ENCODE measurements around the gene SF3B3.
A peak's percentile ranks its signal among the peaks of the same experiment; 100 is the strongest.
"Not testable (repeated sequence)": the region's sequence is repeated elsewhere in the genome, so short reads cannot be mapped to it uniquely, and the experiment has no call there.

The SF3B3 gene

DNA sequence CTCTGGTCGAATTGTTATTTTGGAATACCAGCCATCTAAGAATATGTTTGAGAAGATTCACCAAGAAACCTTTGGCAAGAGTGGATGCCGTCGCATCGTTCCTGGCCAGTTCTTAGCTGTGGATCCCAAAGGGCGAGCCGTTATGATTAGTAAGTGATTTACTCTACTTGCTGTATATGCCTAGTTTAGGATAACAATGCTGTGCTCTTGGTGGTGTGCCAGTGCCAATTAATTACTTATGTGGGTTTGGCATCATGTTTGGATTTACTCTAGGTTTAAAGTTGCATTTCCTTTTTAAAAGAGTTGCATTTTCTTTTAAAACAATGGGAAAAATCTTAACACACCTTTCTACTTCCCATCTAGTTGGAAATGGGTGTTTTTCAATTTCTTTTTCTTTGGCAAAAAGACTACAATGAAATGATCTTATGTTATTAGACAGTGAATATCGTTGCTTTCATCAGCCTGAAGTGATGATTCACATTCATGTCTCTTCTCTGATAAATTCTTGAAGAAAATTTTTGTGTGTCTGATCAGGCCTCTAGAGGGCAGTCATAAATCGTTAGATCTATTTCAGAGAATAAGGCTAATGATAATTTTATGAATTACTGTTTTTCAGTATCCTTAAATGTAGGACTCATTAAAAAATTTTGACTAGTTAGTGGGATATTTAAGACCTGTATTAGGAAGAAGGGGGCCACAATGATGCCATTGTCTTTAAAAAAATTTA, 5.6 kb downstream of the SF3B3 start:
- no peak overlapping the region for H3K4me3 ChIP-seq (ENCODE audit: low read depth in 1 of 2, low read length in 2 of 2)
- H3K4me1 ChIP-seq (ENCODE audit: control insufficient read depth in 1 of 2, insufficient read depth in 2 of 2, low read length in 2 of 2) = peaks cover 24 to 25% of the 10 kb centered on the region in 2 donors
- peaks cover 25 to 60% of the 10 kb centered on the region in 2 donors for H3K36me3 ChIP-seq (ENCODE audit: control insufficient read depth in 1 of 2, insufficient read depth in 2 of 2, low read length in 2 of 2)

DNA sequence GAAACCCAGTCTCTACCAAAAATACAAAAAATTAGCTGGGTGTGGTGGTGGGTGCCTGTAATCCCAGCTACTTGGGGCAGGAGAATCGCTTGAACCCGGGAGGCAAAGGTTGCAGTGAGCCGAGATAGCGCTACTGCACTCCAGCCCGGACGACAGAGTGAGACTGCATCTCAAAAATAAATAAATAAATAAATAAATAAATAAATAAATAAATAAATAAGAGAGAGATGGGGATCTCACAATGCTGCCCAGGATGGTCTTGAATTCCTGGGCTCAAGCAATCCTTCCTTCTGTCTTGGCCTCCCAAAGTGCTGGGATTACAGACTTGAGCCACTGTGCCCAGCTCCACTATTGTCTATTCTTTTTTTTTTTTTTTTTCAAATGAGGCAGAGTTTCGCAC, 6.3 kb downstream of the SF3B3 start:
- not testable (repeated sequence) for H3K4me3 ChIP-seq (ENCODE audit: low read depth in 1 of 2, low read length in 2 of 2); H3K27ac ChIP-seq (ENCODE audit: low read depth, low read length); H3K9me3 ChIP-seq (ENCODE audit: control insufficient read depth in 1 of 2, low read length in 2 of 2); H3K27me3 ChIP-seq (ENCODE audit: control insufficient read depth in 1 of 2, insufficient read depth in 2 of 2, low read length in 2 of 2); H3K9ac ChIP-seq (ENCODE audit: low read depth in 1 of 2, low read length in 2 of 2)
- peaks cover 27 to 68% of the 10 kb centered on the region in 2 donors for H3K36me3 ChIP-seq (ENCODE audit: control insufficient read depth in 1 of 2, insufficient read depth in 2 of 2, low read length in 2 of 2)
- H3K4me1 ChIP-seq (ENCODE audit: control insufficient read depth in 1 of 2, insufficient read depth in 2 of 2, low read length in 2 of 2) = peaks cover 23 to 24% of the 10 kb centered on the region in 2 donors

More for the DNA sequence above, 5.6 kb downstream of the SF3B3 start:
- Histone ChIP-seq H3K27me3 (ENCODE audit: control insufficient read depth in 1 of 2, insufficient read depth in 2 of 2, low read length in 2 of 2) (no peaks in the 10 kb centered on the region), H3K9ac (ENCODE audit: low read depth in 1 of 2, low read length in 2 of 2) (no peak overlapping the region), H3K27ac (ENCODE audit: low read depth, low read length) (no peak overlapping the region), H3K9me3 (ENCODE audit: control insufficient read depth in 1 of 2, low read length in 2 of 2) (no peaks in the 10 kb centered on the region)

GRCh38 chr16:70534971-70535370, 11.4 kb downstream of the SF3B3 start:
- Histone ChIP-seq H3K4me3 (ENCODE audit: low read depth in 1 of 2, low read length in 2 of 2) (no peak overlapping the region), H3K36me3 (ENCODE audit: control insufficient read depth in 1 of 2, insufficient read depth in 2 of 2, low read length in 2 of 2) (peaks cover 36 to 95% of the 10 kb centered on the region in 2 donors), H3K27ac (ENCODE audit: low read depth, low read length) (no peak overlapping the region), H3K4me1 (ENCODE audit: control insufficient read depth in 1 of 2, insufficient read depth in 2 of 2, low read length in 2 of 2) (no peaks in the 10 kb centered on the region), H3K27me3 (ENCODE audit: control insufficient read depth in 1 of 2, insufficient read depth in 2 of 2, low read length in 2 of 2) (no peaks in the 10 kb centered on the region), H3K9ac (ENCODE audit: low read depth in 1 of 2, low read length in 2 of 2) (no peak overlapping the region), H3K9me3 (ENCODE audit: control insufficient read depth in 1 of 2, low read length in 2 of 2) (no peaks in the 10 kb centered on the region)

- H3K36me3 ChIP-seq (ENCODE audit: control insufficient read depth in 1 of 2, insufficient read depth in 2 of 2, low read length in 2 of 2) = peaks cover 49 to 95% of the 10 kb centered on the region in 2 donors
- no peak overlapping the region for H3K27ac ChIP-seq (ENCODE audit: low read depth, low read length)
- no peaks in the 10 kb centered on the region for H3K9me3 ChIP-seq (ENCODE audit: control insufficient read depth in 1 of 2, low read length in 2 of 2)
- H3K4me1 ChIP-seq (ENCODE audit: control insufficient read depth in 1 of 2, insufficient read depth in 2 of 2, low read length in 2 of 2) = no peaks in the 10 kb centered on the region
- no peak overlapping the region for H3K4me3 ChIP-seq (ENCODE audit: low read depth in 1 of 2, low read length in 2 of 2)
- H3K27me3 ChIP-seq (ENCODE audit: control insufficient read depth in 1 of 2, insufficient read depth in 2 of 2, low read length in 2 of 2) = no peaks in the 10 kb centered on the region
- H3K9ac ChIP-seq (ENCODE audit: low read depth in 1 of 2, low read length in 2 of 2) = no peak overlapping the region
These were observed 17.4 kb downstream of the SF3B3 start for GRCh38 chr16:70540994-70541393.

DNA sequence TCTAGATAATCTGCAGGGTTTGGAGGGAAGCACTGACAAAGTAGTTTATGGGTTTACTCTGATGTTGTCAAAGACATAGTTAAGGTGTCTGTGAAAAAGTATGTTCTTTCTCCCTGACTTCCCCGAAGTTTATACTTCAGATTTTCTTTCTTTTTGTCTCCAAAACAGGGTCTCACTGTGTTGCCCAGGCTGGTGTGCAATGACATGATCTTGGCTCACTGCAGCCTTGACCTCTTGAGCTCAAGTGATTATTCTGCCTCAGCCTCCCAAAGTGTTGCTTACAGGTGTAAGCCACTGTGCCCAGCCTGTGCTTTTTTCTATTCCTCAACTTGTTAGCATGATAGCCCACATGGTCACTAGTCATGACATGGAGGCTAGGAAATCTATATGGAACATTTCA, 20.9 kb downstream of the SF3B3 start:
- no peak overlapping the region for H3K9ac ChIP-seq (ENCODE audit: low read depth in 1 of 2, low read length in 2 of 2)
- H3K36me3 ChIP-seq (ENCODE audit: control insufficient read depth in 1 of 2, insufficient read depth in 2 of 2, low read length in 2 of 2) = peaks cover 52 to 89% of the 10 kb centered on the region in 2 donors
- no peaks in the 10 kb centered on the region for H3K4me1 ChIP-seq (ENCODE audit: control insufficient read depth in 1 of 2, insufficient read depth in 2 of 2, low read length in 2 of 2)
- no peak overlapping the region for H3K27ac ChIP-seq (ENCODE audit: low read depth, low read length)
- H3K27me3 ChIP-seq (ENCODE audit: control insufficient read depth in 1 of 2, insufficient read depth in 2 of 2, low read length in 2 of 2) = no peaks in the 10 kb centered on the region
- H3K4me3 ChIP-seq (ENCODE audit: low read depth in 1 of 2, low read length in 2 of 2) = no peak overlapping the region
- no peaks in the 10 kb centered on the region for H3K9me3 ChIP-seq (ENCODE audit: control insufficient read depth in 1 of 2, low read length in 2 of 2)

- H3K4me3 ChIP-seq (ENCODE audit: low read depth in 1 of 2, low read length in 2 of 2) = no peak overlapping the region
- no peaks in the 10 kb centered on the region for H3K9me3 ChIP-seq (ENCODE audit: control insufficient read depth in 1 of 2, low read length in 2 of 2)
- H3K27ac ChIP-seq (ENCODE audit: low read depth, low read length) = no peak overlapping the region
- peaks cover 58 to 89% of the 10 kb centered on the region in 2 donors for H3K36me3 ChIP-seq (ENCODE audit: control insufficient read depth in 1 of 2, insufficient read depth in 2 of 2, low read length in 2 of 2)
- no peaks in the 10 kb centered on the region for H3K4me1 ChIP-seq (ENCODE audit: control insufficient read depth in 1 of 2, insufficient read depth in 2 of 2, low read length in 2 of 2)
- no peak overlapping the region for H3K9ac ChIP-seq (ENCODE audit: low read depth in 1 of 2, low read length in 2 of 2)
- H3K27me3 ChIP-seq (ENCODE audit: control insufficient read depth in 1 of 2, insufficient read depth in 2 of 2, low read length in 2 of 2) = no peaks in the 10 kb centered on the region
These were observed 25.3 kb downstream of the SF3B3 start for GRCh38 chr16:70548936-70549335.

- Histone ChIP-seq H3K36me3 (ENCODE audit: control insufficient read depth in 1 of 2, insufficient read depth in 2 of 2, low read length in 2 of 2) (peaks cover 61 to 89% of the 10 kb centered on the region in 2 donors), H3K27me3 (ENCODE audit: control insufficient read depth in 1 of 2, insufficient read depth in 2 of 2, low read length in 2 of 2) (no peaks in the 10 kb centered on the region)
These were observed 26.5 kb downstream of the SF3B3 start for GRCh38 chr16:70550082-70550481.

GRCh38 chr16:70551788-70552187, 28.2 kb downstream of the SF3B3 start:
- H3K36me3 ChIP-seq (ENCODE audit: control insufficient read depth in 1 of 2, insufficient read depth in 2 of 2, low read length in 2 of 2) = peaks cover 60 to 91% of the 10 kb centered on the region in 2 donors

More at GRCh38 chr16:70550082-70550481, 26.5 kb downstream of the SF3B3 start:
- no peaks in the 10 kb centered on the region for H3K9me3 ChIP-seq (ENCODE audit: control insufficient read depth in 1 of 2, low read length in 2 of 2)
- H3K9ac ChIP-seq (ENCODE audit: low read depth in 1 of 2, low read length in 2 of 2) = no peak overlapping the region
- H3K4me3 ChIP-seq (ENCODE audit: low read depth in 1 of 2, low read length in 2 of 2) = no peak overlapping the region
- H3K27ac ChIP-seq (ENCODE audit: low read depth, low read length) = no peak overlapping the region
- no peaks in the 10 kb centered on the region for H3K4me1 ChIP-seq (ENCODE audit: control insufficient read depth in 1 of 2, insufficient read depth in 2 of 2, low read length in 2 of 2)

DNA sequence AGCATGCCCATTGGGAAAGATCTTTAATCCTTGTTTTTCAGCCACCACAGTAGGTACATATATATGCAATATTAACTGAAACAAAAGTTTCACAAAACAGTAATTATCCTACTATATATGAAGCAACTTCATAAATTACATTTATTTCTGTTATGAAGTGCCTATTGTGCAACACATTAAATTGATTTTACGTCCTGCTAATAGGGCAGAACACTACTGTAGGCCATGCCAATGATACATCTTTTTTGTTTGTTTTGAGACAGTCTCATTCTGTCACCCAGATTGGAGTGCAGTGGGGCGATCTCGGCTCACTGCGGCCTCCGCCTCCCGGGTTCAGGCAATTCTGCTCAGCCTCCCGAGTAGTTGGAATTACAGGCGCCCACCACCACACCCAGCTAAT, 29.1 kb downstream of the SF3B3 start:
- Histone ChIP-seq H3K9me3 (ENCODE audit: control insufficient read depth in 1 of 2, low read length in 2 of 2) (no peaks in the 10 kb centered on the region), H3K4me1 (ENCODE audit: control insufficient read depth in 1 of 2, insufficient read depth in 2 of 2, low read length in 2 of 2) (no peaks in the 10 kb centered on the region), H3K4me3 (ENCODE audit: low read depth in 1 of 2, low read length in 2 of 2) (no peak overlapping the region), H3K9ac (ENCODE audit: low read depth in 1 of 2, low read length in 2 of 2) (no peak overlapping the region), H3K27ac (ENCODE audit: low read depth, low read length) (no peak overlapping the region), H3K36me3 (ENCODE audit: control insufficient read depth in 1 of 2, insufficient read depth in 2 of 2, low read length in 2 of 2) (peaks cover 64 to 95% of the 10 kb centered on the region in 2 donors), H3K27me3 (ENCODE audit: control insufficient read depth in 1 of 2, insufficient read depth in 2 of 2, low read length in 2 of 2) (no peaks in the 10 kb centered on the region)

More at GRCh38 chr16:70551788-70552187, 28.2 kb downstream of the SF3B3 start:
- no peaks in the 10 kb centered on the region for H3K4me1 ChIP-seq (ENCODE audit: control insufficient read depth in 1 of 2, insufficient read depth in 2 of 2, low read length in 2 of 2)
- no peak overlapping the region for H3K9ac ChIP-seq (ENCODE audit: low read depth in 1 of 2, low read length in 2 of 2)
- H3K9me3 ChIP-seq (ENCODE audit: control insufficient read depth in 1 of 2, low read length in 2 of 2) = no peaks in the 10 kb centered on the region
- no peaks in the 10 kb centered on the region for H3K27me3 ChIP-seq (ENCODE audit: control insufficient read depth in 1 of 2, insufficient read depth in 2 of 2, low read length in 2 of 2)
- no peak overlapping the region for H3K27ac ChIP-seq (ENCODE audit: low read depth, low read length)
- no peak overlapping the region for H3K4me3 ChIP-seq (ENCODE audit: low read depth in 1 of 2, low read length in 2 of 2)

- Histone ChIP-seq H3K36me3 (ENCODE audit: control insufficient read depth in 1 of 2, insufficient read depth in 2 of 2, low read length in 2 of 2) (peaks cover 54 to 95% of the 10 kb centered on the region in 2 donors), H3K4me1 (ENCODE audit: control insufficient read depth in 1 of 2, insufficient read depth in 2 of 2, low read length in 2 of 2) (no peaks in the 10 kb centered on the region), H3K4me3 (ENCODE audit: low read depth in 1 of 2, low read length in 2 of 2) (no peak overlapping the region), H3K9me3 (ENCODE audit: control insufficient read depth in 1 of 2, low read length in 2 of 2) (no peaks in the 10 kb centered on the region), H3K9ac (ENCODE audit: low read depth in 1 of 2, low read length in 2 of 2) (no peak overlapping the region), H3K27me3 (ENCODE audit: control insufficient read depth in 1 of 2, insufficient read depth in 2 of 2, low read length in 2 of 2) (no peaks in the 10 kb centered on the region), H3K27ac (ENCODE audit: low read depth, low read length) (peak overlapping the region; percentile 1)
These were observed 30.0 kb downstream of the SF3B3 start for GRCh38 chr16:70553645-70554044.
